Ascending aorta (tissue), 2 donors: ENCODE measurements around the gene HOXD8. TPM values are rescaled to one million over a fixed set of nuclear protein-coding genes. Genes with fewer than 3 reads are reported as not detected.

ENCODE experiments used
- DNase-seq, 2 donors: peaks; one replicate each; pipeline ENCODE4 v3.0.0-alpha.2; 2019; ENCODE audit warnings: low spot score in 2 of 2
- H3K27ac ChIP-seq, 2 donors: fragments of 200-600 bp; sonication (generic); one replicate each; pipeline ENCODE4 v1.5.1; 2016 to 2017; ENCODE audit warnings: mild to moderate bottlenecking in 1 of 2
- H3K27me3 ChIP-seq: fragments of 200-600 bp; sonication (generic); one replicate; pipeline ENCODE4 v1.5.1; 2017
- H3K36me3 ChIP-seq, 2 donors: fragments of 200-600 bp; sonication (generic); one replicate each; pipeline ENCODE4 v1.5.1; 2016
- H3K4me1 ChIP-seq, 2 donors: fragments of 200-600 bp; sonication (generic); one replicate each; pipeline ENCODE4 v1.5.1; 2016 to 2017; ENCODE audit warnings: mild to moderate bottlenecking in 1 of 2
- H3K4me3 ChIP-seq, 2 donors: fragments of 200-600 bp; sonication (generic); one replicate each; pipeline ENCODE4 v1.5.1; 2016 to 2017; ENCODE audit warnings: mild to moderate bottlenecking in 1 of 2
- H3K9me3 ChIP-seq, 2 donors: fragments of 200-600 bp; sonication (generic); one replicate each; pipeline ENCODE4 v1.5.1; 2016
- CTCF ChIP-seq, 3 experiments: fragments of 200-600 bp in 2 of 3; fragments of 450-650 bp in 1 of 3; sonication (generic) in 2 of 3; IDR thresholded peaks; one replicate each; pipeline ENCODE4 v1.5.1; 2016 to 2019; ENCODE audit warnings: antibody characterized with exemption in 3 of 3, mild to moderate bottlenecking in 1 of 3, moderate library complexity in 1 of 3
- intact Hi-C: fragments of 100-400 bp; cut with DNase I; formaldehyde crosslinking; loops from one replicate; pipeline ENCODE4 v1.15.1; 2023
- total RNA-seq: library from RNA; depleted of rRNA; stranded (reverse); fragments of >200 nt; gene quantifications from one replicate; pipeline ENCODE4 v1.1.0, GENCODE V29; 2016

The HOXD8 gene
- total RNA-seq, 1 donor from 2014 or later = 19.8 TPM

GRCh38 chr2:176181551-176181950, 52.0 kb downstream of the HOXD8 start:
- H3K9me3 ChIP-seq = no peaks in the 10 kb centered on the region
- H3K36me3 ChIP-seq = no peaks in the 10 kb centered on the region
- H3K4me3 ChIP-seq = no peak overlapping the region
- DNase-seq = no peak
- H3K27ac ChIP-seq = no peak overlapping the region
- H3K27me3 ChIP-seq = peaks cover 19% of the 10 kb centered on the region
- H3K4me1 ChIP-seq = peaks cover 0 to 3% of the 10 kb centered on the region in 2 donors
- intact Hi-C loops = no loop called here
- no peak for TF ChIP-seq CTCF (IDR thresholded peaks at IDR 0.05)

Other genes starting within 250 kb of the HOXD8 start
- gene LNPK, start 127.4 kb upstream of the HOXD8 start, total RNA-seq = 7.1 TPM
- not detected for gene EVX2, start 45.7 kb upstream of the HOXD8 start, total RNA-seq
- not detected for gene HOXD13, start 37.0 kb upstream of the HOXD8 start, total RNA-seq
- gene HOXD12, start 29.9 kb upstream of the HOXD8 start, total RNA-seq = not detected
- not detected for gene HOXD11, start 22.4 kb upstream of the HOXD8 start, total RNA-seq
- gene HOXD10, start 12.9 kb upstream of the HOXD8 start, total RNA-seq = not detected
- not detected for gene HOXD9, start 7.0 kb upstream of the HOXD8 start, total RNA-seq
- 13.6 TPM for gene HOXD4, start 21.8 kb downstream of the HOXD8 start, total RNA-seq
- 8.6 TPM for gene HOXD3, start 27.6 kb downstream of the HOXD8 start, total RNA-seq
- 9.8 TPM for gene HOXD1, start 59.0 kb downstream of the HOXD8 start, total RNA-seq
- gene MTX2, start 139.7 kb downstream of the HOXD8 start, total RNA-seq = 8.5 TPM